Measurements from ENCODE around the gene POTEF.
"Not testable (repeated sequence)": the region's sequence is repeated elsewhere in the genome, so short reads cannot be mapped to it uniquely, and the experiment has no call there.

POTEF gene

DNA sequence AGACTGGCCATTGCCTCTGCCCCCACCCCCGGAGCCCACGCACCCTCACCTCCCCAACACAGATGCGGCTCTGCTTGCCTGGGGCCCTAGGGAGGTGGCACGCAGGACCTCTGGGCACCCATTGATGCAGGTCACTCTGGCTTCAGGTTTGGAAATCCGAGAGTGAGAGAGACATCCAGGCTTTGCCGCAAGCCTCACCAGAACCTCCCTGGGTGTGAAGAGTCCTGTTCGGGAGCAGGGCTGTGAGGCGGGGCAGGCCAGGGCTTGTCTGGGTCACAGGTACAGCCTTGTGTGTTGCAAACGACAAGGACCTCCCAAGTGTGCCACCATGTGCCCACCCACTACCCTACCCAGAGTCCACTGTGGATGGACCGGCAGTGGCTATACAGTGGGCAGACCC, 7.5 kb upstream of the POTEF start:
- not testable (repeated sequence) for H3K23ac ChIP-seq (ENCODE audit: low read length in 2 of 2); H2AFZ ChIP-seq (ENCODE audit: low read depth, low read length); H3K9me3 ChIP-seq (ENCODE audit: control insufficient read depth, low read length); H3K36me3 ChIP-seq (ENCODE audit: control insufficient read depth in 1 of 2, insufficient read depth in 2 of 2, low read depth in 1 of 2, low read length in 2 of 2); H2BK15ac ChIP-seq (ENCODE audit: low read depth, poor library complexity, severe bottlenecking); DNase-seq; H4K91ac ChIP-seq (ENCODE audit: low read length); H3K79me1 ChIP-seq (replicated peaks; ENCODE audit: low read length, poor library complexity, severe bottlenecking); H2BK5ac ChIP-seq (ENCODE audit: low read depth, low read length, poor library complexity, severe bottlenecking); H3K9ac ChIP-seq (ENCODE audit: low read length); H2BK120ac ChIP-seq (ENCODE audit: low read depth, low read length); H4K8ac ChIP-seq (ENCODE audit: low read length); H3K4ac ChIP-seq (ENCODE audit: low read depth in 1 of 2, low read length in 2 of 2); H3K4me2 ChIP-seq (ENCODE audit: low read length, poor library complexity, severe bottlenecking); H3K14ac ChIP-seq (ENCODE audit: low read length in 2 of 2); H3K4me1 ChIP-seq (ENCODE audit: control insufficient read depth, insufficient read depth, low read depth, low read length); H2AK5ac ChIP-seq (ENCODE audit: low read length, severe bottlenecking); H3K27me3 ChIP-seq (ENCODE audit: control insufficient read depth in 1 of 2, insufficient read depth in 1 of 2, low read length in 2 of 2); H3K27ac ChIP-seq (ENCODE audit: low read length, poor library complexity, severe bottlenecking); H3K4me3 ChIP-seq (ENCODE audit: insufficient read depth in 1 of 2, low read depth in 1 of 2, low read length in 2 of 2); H2BK12ac ChIP-seq (ENCODE audit: low read length in 2 of 2); H3K18ac ChIP-seq (ENCODE audit: low read depth in 1 of 2, low read length in 2 of 2)
- 94% methylated on average over 6 of the region's 10 CpGs for WGBS

DNA sequence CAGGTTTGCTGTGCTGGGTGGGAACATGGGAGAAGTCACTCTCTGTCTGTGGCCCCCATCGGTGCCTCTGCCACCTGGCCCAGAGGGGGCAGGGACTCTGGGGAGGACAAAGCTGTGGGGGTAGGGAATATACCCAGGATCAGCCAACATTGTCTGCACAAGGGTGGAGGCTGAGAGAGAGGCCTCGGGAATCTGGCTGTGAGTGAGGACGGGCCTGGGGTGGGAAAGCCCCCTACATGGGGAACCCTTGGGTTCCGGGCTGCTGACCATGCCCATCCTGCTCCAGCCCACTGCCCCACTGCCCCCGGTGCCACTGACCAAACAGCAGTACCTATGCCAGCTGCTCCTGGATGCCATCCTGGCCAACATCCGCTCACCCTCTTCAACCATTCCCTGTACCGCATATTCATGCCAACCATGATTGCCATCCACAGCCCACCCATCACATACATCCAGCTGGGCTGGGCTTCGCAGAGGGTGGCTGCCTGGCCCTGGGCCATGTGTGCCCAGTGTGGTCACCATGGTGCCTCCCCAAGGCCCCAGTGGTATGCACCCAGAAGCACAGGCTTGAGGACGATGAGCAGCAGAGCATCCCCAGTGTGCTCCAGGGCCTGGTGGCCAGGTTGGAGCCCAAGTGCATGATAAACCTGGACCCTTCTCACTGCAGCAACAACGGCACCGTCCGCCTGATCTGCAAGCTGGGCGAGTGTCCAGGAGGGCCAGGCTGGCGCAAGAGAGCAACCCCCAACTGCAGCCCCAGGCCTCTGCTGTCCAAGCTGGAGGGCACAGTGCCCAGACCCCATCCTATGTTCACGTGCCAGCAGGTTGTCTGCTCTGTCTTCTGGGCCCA, 6.9 kb upstream of the POTEF start:
- Histone ChIP-seq H4K91ac (ENCODE audit: low read length) (no peak overlapping the region), H3K27me3 (ENCODE audit: control insufficient read depth in 1 of 2, insufficient read depth in 1 of 2, low read length in 2 of 2) (no peaks in the 10 kb centered on the region), H3K14ac (ENCODE audit: low read length in 2 of 2) (no peak overlapping the region), H3K23ac (ENCODE audit: low read length in 2 of 2) (no peak overlapping the region), H3K36me3 (ENCODE audit: control insufficient read depth in 1 of 2, insufficient read depth in 2 of 2, low read depth in 1 of 2, low read length in 2 of 2) (no peaks in the 10 kb centered on the region), H3K9me3 (ENCODE audit: control insufficient read depth, low read length) (no peaks in the 10 kb centered on the region), H3K18ac (ENCODE audit: low read depth in 1 of 2, low read length in 2 of 2) (no peak overlapping the region), H2AK5ac (ENCODE audit: low read length, severe bottlenecking) (no peak overlapping the region), H2AFZ (ENCODE audit: low read depth, low read length) (no peak overlapping the region), H2BK15ac (ENCODE audit: low read depth, poor library complexity, severe bottlenecking) (no peak overlapping the region), H3K79me1 (replicated peaks; ENCODE audit: low read length, poor library complexity, severe bottlenecking) (no peaks in the 10 kb centered on the region), H2BK12ac (ENCODE audit: low read length in 2 of 2) (no peak overlapping the region), H4K8ac (ENCODE audit: low read length) (no peak overlapping the region), H2BK120ac (ENCODE audit: low read depth, low read length) (no peak overlapping the region), H3K4me3 (ENCODE audit: insufficient read depth in 1 of 2, low read depth in 1 of 2, low read length in 2 of 2) (no peak overlapping the region), H3K4ac (ENCODE audit: low read depth in 1 of 2, low read length in 2 of 2) (no peak overlapping the region), H3K9ac (ENCODE audit: low read length) (no peak overlapping the region), H2BK5ac (ENCODE audit: low read depth, low read length, poor library complexity, severe bottlenecking) (no peak overlapping the region), H3K4me2 (ENCODE audit: low read length, poor library complexity, severe bottlenecking) (no peak overlapping the region), H3K4me1 (ENCODE audit: control insufficient read depth, insufficient read depth, low read depth, low read length) (no peaks in the 10 kb centered on the region), H3K27ac (ENCODE audit: low read length, poor library complexity, severe bottlenecking) (no peak overlapping the region)
- WGBS = 98% methylated on average over 15 of the region's 15 CpGs
- no peak for DNase-seq

DNA sequence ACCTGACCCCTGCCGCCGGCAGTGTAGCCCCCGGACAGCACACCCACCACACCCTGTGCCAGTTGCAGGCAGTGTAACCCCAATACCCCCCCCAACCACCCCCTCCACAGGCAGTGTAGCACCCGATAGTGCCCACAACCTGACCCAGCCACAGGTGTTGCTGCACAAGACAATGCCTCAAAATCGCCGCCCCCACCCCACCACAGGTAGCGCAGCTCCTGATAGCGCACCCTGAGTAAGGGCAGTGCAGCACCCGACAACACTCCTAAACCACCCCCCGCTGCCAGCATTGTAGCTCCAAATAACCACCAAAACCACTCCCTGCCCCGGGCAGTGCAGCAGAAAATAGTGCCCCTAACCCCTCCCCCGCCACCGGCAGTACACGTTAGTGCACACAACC, 558 bp downstream of the POTEF start:
- H4K91ac ChIP-seq (ENCODE audit: low read length); H2BK12ac ChIP-seq (ENCODE audit: low read length in 2 of 2); H4K8ac ChIP-seq (ENCODE audit: low read length); H2BK15ac ChIP-seq (ENCODE audit: low read depth, poor library complexity, severe bottlenecking); H3K79me1 ChIP-seq (replicated peaks; ENCODE audit: low read length, poor library complexity, severe bottlenecking); H3K14ac ChIP-seq (ENCODE audit: low read length in 2 of 2); H3K4me1 ChIP-seq (ENCODE audit: control insufficient read depth, insufficient read depth, low read depth, low read length); H2BK5ac ChIP-seq (ENCODE audit: low read depth, low read length, poor library complexity, severe bottlenecking); H3K23ac ChIP-seq (ENCODE audit: low read length in 2 of 2); H2BK120ac ChIP-seq (ENCODE audit: low read depth, low read length); H3K9ac ChIP-seq (ENCODE audit: low read length); H2AFZ ChIP-seq (ENCODE audit: low read depth, low read length); H3K18ac ChIP-seq (ENCODE audit: low read depth in 1 of 2, low read length in 2 of 2); DNase-seq; H3K27me3 ChIP-seq (ENCODE audit: control insufficient read depth in 1 of 2, insufficient read depth in 1 of 2, low read length in 2 of 2); H2AK5ac ChIP-seq (ENCODE audit: low read length, severe bottlenecking); H3K9me3 ChIP-seq (ENCODE audit: control insufficient read depth, low read length); H3K36me3 ChIP-seq (ENCODE audit: control insufficient read depth in 1 of 2, insufficient read depth in 2 of 2, low read depth in 1 of 2, low read length in 2 of 2); H3K27ac ChIP-seq (ENCODE audit: low read length, poor library complexity, severe bottlenecking); H3K4ac ChIP-seq (ENCODE audit: low read depth in 1 of 2, low read length in 2 of 2); H3K4me3 ChIP-seq (ENCODE audit: insufficient read depth in 1 of 2, low read depth in 1 of 2, low read length in 2 of 2); H3K4me2 ChIP-seq (ENCODE audit: low read length, poor library complexity, severe bottlenecking): not testable (repeated sequence)
- WGBS = 81% methylated on average over 5 of the region's 14 CpGs

DNA sequence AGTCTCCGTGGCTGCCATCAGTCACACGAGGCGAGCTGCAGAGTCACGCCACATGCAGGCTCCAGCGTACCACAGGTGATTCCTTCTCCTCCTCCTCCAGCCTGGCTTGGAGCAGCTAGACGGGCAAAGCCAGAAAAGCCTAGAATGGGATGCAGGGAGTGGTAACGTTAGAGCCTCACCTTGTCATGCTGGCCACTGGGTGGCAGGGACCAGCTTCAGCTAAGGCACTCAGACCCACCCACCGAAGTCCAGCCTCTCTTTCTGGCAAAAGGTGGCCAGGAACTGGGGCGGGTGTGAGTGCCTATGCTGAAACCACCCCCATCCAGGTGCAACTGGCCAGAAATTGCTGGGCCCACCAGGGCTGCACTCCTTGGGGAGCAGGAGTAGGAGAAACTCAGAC, 1.3 kb downstream of the POTEF start:
- H3K4me1 ChIP-seq (ENCODE audit: control insufficient read depth, insufficient read depth, low read depth, low read length); H4K91ac ChIP-seq (ENCODE audit: low read length): not testable (repeated sequence)

More for the DNA sequence above, 1.3 kb downstream of the POTEF start:
- not testable (repeated sequence) for H2AK5ac ChIP-seq (ENCODE audit: low read length, severe bottlenecking); H3K9me3 ChIP-seq (ENCODE audit: control insufficient read depth, low read length); H2BK12ac ChIP-seq (ENCODE audit: low read length in 2 of 2); H2BK5ac ChIP-seq (ENCODE audit: low read depth, low read length, poor library complexity, severe bottlenecking); DNase-seq; H2BK120ac ChIP-seq (ENCODE audit: low read depth, low read length); H2BK15ac ChIP-seq (ENCODE audit: low read depth, poor library complexity, severe bottlenecking); H3K27ac ChIP-seq (ENCODE audit: low read length, poor library complexity, severe bottlenecking); H3K14ac ChIP-seq (ENCODE audit: low read length in 2 of 2); H3K4me2 ChIP-seq (ENCODE audit: low read length, poor library complexity, severe bottlenecking); H3K23ac ChIP-seq (ENCODE audit: low read length in 2 of 2); H3K4ac ChIP-seq (ENCODE audit: low read depth in 1 of 2, low read length in 2 of 2); H4K8ac ChIP-seq (ENCODE audit: low read length); H3K18ac ChIP-seq (ENCODE audit: low read depth in 1 of 2, low read length in 2 of 2); H3K79me1 ChIP-seq (replicated peaks; ENCODE audit: low read length, poor library complexity, severe bottlenecking); H2AFZ ChIP-seq (ENCODE audit: low read depth, low read length); H3K27me3 ChIP-seq (ENCODE audit: control insufficient read depth in 1 of 2, insufficient read depth in 1 of 2, low read length in 2 of 2); H3K4me3 ChIP-seq (ENCODE audit: insufficient read depth in 1 of 2, low read depth in 1 of 2, low read length in 2 of 2); H3K36me3 ChIP-seq (ENCODE audit: control insufficient read depth in 1 of 2, insufficient read depth in 2 of 2, low read depth in 1 of 2, low read length in 2 of 2); H3K9ac ChIP-seq (ENCODE audit: low read length)
- no CpG with 5 or more reads among the region's 9 CpGs for WGBS
